GM18870 (cell line): Measurements from ENCODE around the gene CTNNA2.

ENCODE experiments used
- ATAC-seq: cut with Tn5 transposase; IDR thresholded peaks from one replicate; pipeline ENCODE4 v1.9.1; 2021; ENCODE audit warnings: moderate library complexity; ENCODE audit not compliant: unreplicated experiment

The CTNNA2 gene

DNA sequence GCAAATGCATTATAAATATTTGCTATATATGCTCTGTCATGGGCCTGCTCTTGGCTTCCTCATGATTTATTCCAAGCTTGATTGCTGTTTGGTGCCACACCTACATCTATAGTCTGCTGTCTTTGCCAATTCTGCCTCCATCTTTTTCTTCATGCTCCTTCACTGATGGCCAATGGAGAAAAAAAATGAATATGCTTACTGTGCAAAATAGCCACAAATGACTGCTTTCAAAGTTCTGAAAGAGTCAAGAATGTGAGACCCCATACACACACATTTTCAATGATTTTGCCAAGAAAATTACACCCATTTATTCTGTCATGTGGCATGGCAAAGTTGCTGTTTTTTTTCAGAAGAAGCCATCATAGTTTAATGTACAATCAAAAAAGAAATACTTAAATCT, 1097.3 kb downstream of the CTNNA2 start:
- ATAC-seq, result no peak

DNA sequence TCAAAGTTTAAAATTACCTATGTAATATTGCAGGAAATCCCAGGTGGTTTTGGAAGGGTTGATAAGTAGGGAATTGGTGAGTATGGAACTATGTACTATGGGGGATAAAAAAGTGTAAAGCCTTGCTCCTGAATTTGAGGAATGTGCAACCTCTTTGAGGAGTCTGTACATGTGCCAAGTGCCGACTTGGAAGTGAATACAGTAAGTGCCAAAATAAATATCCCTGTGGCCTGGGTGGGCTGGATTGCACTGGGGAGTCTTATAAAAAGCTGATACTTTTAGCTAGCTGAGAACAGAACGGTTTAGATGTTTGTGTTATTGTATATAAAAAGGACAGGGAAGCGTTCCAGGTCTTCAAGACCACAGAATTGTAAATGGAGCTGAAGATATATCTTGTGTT, 1108.8 kb downstream of the CTNNA2 start:
- ATAC-seq, result no peak

DNA sequence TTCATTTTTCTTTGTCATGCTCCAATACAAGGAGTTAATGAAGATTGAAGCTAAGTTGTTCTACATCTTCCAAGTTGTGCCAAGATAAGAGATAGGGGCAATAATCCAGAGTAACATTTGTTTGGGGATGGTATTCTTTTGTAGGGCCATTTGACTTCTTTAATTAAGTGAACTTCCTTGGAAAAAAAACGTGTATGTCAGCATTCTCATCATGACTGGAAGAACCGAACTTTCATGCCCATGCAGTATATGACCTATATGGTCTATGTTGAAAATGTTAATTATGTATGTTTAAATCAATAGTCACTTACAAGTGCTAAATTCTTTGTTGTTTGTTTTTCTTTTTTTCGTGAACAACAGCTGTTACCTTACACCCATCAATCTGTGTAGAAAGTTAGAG, 1111.2 kb downstream of the CTNNA2 start:
- ATAC-seq, result no peak

DNA sequence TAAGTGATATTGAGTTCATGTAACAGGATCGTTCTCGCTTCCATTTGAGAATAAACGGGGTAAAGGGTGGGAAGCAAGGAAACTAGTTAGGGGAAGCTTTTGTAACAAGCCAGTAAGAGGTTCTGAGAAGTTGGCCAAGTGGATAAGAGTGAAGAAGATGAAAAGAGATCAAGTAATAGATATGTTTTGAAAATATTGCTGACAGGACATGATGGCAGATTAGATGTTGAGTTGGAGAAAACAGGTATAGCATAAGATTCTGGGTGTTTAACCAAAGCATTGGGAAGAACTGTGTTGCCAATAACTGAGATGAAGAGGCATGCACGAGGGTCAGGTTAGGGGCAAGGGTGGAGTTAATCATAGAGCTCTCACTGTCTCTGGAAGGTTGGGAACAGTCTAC, 1121.7 kb downstream of the CTNNA2 start:
- ATAC-seq, result no peak

GRCh38 chr2:80638783-80639182, 1125.9 kb downstream of the CTNNA2 start:
- no peak for ATAC-seq

GRCh38 chr2:80642465-80642864, 1129.6 kb downstream of the CTNNA2 start:
- ATAC-seq, result no peak

GRCh38 chr2:80643598-80643997, 1130.7 kb downstream of the CTNNA2 start:
- no peak for ATAC-seq

DNA sequence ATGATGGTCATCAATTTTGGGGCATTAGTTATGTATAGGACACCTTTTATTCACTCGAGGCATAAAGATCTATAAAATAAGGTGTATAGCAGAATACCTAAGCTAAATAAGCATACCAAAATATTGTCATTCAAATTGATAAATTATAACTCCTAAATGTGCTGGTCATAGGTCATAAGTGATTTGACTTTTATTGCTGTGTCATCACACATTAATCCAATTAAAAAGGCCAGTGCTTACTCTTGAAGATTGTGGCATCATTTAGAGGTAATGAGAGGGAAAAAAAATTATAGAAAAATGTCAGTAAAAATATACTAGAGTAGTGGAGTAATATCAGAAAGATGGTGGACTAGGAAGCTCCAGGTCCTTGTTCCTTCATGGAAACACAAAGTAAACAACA, 1138.6 kb downstream of the CTNNA2 start:
- no peak for ATAC-seq

- no peak for ATAC-seq
These were observed 1142.4 kb downstream of the CTNNA2 start for GRCh38 chr2:80655265-80655664.

DNA sequence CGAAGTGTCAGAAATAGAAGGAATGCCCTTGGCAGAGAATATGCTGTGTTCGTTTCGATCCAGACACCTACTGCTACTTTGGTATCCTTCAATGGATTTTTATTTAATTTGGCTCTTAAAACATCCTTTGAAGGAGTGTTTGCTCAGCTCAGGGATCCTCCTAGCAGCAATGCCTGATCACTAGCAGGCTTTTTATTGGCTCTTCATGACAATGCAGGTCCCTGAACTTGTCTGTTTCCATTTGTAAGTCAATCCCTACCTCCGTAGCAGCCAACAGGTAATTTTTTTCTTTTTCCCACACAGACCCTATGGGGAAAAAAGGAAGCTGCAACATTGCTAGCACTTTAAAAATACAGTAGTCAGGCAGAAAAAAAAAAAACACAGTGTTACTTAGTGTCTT, 1157.9 kb downstream of the CTNNA2 start:
- ATAC-seq, result no peak

DNA sequence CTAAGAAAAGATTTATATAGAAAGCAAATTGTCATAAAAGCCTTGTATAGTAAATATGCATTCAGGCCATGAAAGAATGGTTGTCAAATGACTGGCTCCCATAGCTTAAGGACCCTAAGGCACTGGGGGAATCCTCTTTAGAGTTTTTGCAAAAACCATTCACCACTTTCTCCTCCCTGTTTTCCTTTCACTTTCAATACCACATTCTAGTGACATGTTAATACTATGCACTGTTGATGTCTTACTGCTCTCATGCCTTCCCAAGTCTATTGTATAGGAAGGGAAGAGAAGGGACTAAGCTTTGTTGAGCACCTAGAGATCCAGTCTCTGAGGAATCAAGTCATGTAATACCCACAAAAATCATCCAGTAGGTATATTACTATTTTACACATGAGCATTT, 1174.7 kb downstream of the CTNNA2 start:
- no peak for ATAC-seq

- no peak for ATAC-seq
These were observed 1176.3 kb downstream of the CTNNA2 start for GRCh38 chr2:80689106-80689505.
